Stomach (tissue), 9 donors: ENCODE results near the gene TBCK. TPM values are rescaled to one million over a fixed set of nuclear protein-coding genes. Genes with fewer than 3 reads are reported as not detected.

ENCODE experiments used
- DNase-seq, 2 donors: peaks; one replicate each; pipeline versions ENCODE4 v3.0.0 to v3.0.0-alpha.2; 2013 to 2019
- H3K27ac ChIP-seq, 5 donors: fragments of 200-600 bp in 4 of 5; sonication (generic) in 4 of 5; one replicate each; pipeline ENCODE4 v1.5.1; 2013 to 2019; ENCODE audit warnings: mild to moderate bottlenecking in 1 of 5, moderate library complexity in 1 of 5
- H3K27me3 ChIP-seq, 3 donors: fragments of 200-600 bp; sonication (generic); one replicate each; pipeline ENCODE4 v1.5.1; 2017 to 2019; ENCODE audit warnings: mixed run types in 1 of 3
- H3K36me3 ChIP-seq, 4 donors: fragments of 200-600 bp; sonication (generic); 1 replicate in 3 of 4; 2 replicates in 1 of 4; pipeline ENCODE4 v1.5.1; 2016 to 2019
- H3K4me1 ChIP-seq, 4 donors: fragments of 200-600 bp; sonication (generic); one replicate each; pipeline ENCODE4 v1.5.1; 2016 to 2019
- H3K4me3 ChIP-seq, 4 donors: fragments of 200-600 bp; sonication (generic) in 3 of 4; one replicate each; pipeline ENCODE4 v1.5.1; 2016 to 2019; ENCODE audit warnings: mild to moderate bottlenecking in 1 of 4
- H3K9me3 ChIP-seq, 4 donors: fragments of 200-600 bp; sonication (generic); one replicate each; pipeline ENCODE4 v1.5.1; 2016 to 2019
- EP300 ChIP-seq: sonication (generic); formaldehyde crosslinking; IDR thresholded peaks from one replicate; pipeline ENCODE4 v1.6.1; 2017; ENCODE audit warnings: antibody characterized with exemption
- POLR2A ChIP-seq, 4 donors: fragments of 450-650 bp; IDR thresholded peaks; one replicate each; pipeline ENCODE4 v1.6.1; 2016; ENCODE audit warnings: antibody characterized with exemption in 4 of 4, control low read depth in 2 of 4, mild to moderate bottlenecking in 1 of 4, moderate library complexity in 1 of 4
- POLR2AphosphoS5 ChIP-seq, 3 donors: sonication (generic); formaldehyde crosslinking; IDR thresholded peaks; one replicate each; pipeline ENCODE4 v1.6.1; 2016; ENCODE audit warnings: antibody characterized with exemption in 3 of 3
- WGBS, 5 donors: extraction: QIAGEN DNeasy Blood & Tissue Kit in 3 of 5; methylation state at CpG; one replicate each; pipeline versions ENCODE4 v1.1.5 to v1.1.7; 2013 to 2018; 5-methylcytosine and 5-hydroxymethylcytosine counted together
- intact Hi-C: fragments of 100-400 bp; cut with DNase I; formaldehyde crosslinking; loops from one replicate; pipeline ENCODE4 v1.15.1; 2023; ENCODE audit warnings: low total_unique reads
- polyA plus RNA-seq, 3 donors: library from polyadenylated mRNA; stranded (reverse); fragments of 200-250 nt; gene quantifications; one replicate each; pipeline ENCODE4 v1.2.3, GENCODE V29; 2013
- total RNA-seq, 5 donors: library from RNA; depleted of rRNA; stranded (reverse); fragments of >200 nt; gene quantifications; one replicate each; pipeline versions ENCODE4 v1.1.0 to v1.2.3, GENCODE V29; 2014 to 2016
- TF ChIP-seq, protein P1 (sequence below), 7 experiments: fragments of 450-650 bp in 4 of 7; fragments of 200-600 bp in 3 of 7; sonication (generic) in 3 of 7; IDR thresholded peaks; one replicate each; pipeline ENCODE4 v1.5.1; 2016 to 2019; ENCODE audit warnings: antibody characterized with exemption in 7 of 7, control low read depth in 2 of 7, mild to moderate bottlenecking in 1 of 7
- donor health status: healthy with polysubstance abuse.
- donor health status: Bipolar disorder and iron deficiency.
- donor health status: healthy.

Gene TBCK
- total and polyA plus RNA-seq, 8 donors: 3.2 to 140 (median 28.0) TPM

DNA sequence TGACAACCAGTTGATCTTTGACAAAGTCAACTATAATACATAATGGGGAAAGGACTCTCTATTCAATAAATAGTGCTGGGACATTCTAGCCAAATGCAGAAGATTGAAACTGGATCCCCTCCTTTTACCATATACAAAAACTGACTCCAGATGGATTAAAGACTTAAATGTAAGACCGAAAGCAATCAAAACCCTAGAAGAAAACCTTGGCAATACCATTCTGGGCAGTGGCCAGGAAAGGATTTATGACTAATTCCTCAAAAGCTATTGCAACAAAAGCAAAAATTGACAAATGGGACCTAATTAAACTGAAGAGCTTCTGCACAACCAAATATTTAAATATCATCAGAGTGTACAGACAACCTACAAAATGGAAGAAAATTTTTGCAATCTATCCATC is 235.6 kb downstream of the TBCK start:
- DNase-seq: no peak
- Histone ChIP-seq H3K27ac (no peak overlapping the region), H3K9me3 (peaks cover 7 to 59% (median 33%) of the 10 kb centered on the region in 4 donors), H3K27me3 (no peaks in the 10 kb centered on the region), H3K36me3 (peaks cover 0 to 82% (median 40%) of the 10 kb centered on the region in 4 donors), H3K4me3 (no peak overlapping the region), H3K4me1 (no peaks in the 10 kb centered on the region)
- intact Hi-C loops: no loop called here
- TF ChIP-seq EP300 (no peak), POLR2A (IDR thresholded peaks at IDR 0.05) (no peak), POLR2AphosphoS5 (IDR thresholded peaks at IDR 0.05) (no peak)
- TF ChIP-seq, protein P1, sequence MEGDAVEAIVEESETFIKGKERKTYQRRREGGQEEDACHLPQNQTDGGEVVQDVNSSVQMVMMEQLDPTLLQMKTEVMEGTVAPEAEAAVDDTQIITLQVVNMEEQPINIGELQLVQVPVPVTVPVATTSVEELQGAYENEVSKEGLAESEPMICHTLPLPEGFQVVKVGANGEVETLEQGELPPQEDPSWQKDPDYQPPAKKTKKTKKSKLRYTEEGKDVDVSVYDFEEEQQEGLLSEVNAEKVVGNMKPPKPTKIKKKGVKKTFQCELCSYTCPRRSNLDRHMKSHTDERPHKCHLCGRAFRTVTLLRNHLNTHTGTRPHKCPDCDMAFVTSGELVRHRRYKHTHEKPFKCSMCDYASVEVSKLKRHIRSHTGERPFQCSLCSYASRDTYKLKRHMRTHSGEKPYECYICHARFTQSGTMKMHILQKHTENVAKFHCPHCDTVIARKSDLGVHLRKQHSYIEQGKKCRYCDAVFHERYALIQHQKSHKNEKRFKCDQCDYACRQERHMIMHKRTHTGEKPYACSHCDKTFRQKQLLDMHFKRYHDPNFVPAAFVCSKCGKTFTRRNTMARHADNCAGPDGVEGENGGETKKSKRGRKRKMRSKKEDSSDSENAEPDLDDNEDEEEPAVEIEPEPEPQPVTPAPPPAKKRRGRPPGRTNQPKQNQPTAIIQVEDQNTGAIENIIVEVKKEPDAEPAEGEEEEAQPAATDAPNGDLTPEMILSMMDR (IDR thresholded peaks at IDR 0.05): no peak
- WGBS, 5 donors: 60 to 84% (median 81%) methylated on average over 1 of the region's 1 CpG

DNA sequence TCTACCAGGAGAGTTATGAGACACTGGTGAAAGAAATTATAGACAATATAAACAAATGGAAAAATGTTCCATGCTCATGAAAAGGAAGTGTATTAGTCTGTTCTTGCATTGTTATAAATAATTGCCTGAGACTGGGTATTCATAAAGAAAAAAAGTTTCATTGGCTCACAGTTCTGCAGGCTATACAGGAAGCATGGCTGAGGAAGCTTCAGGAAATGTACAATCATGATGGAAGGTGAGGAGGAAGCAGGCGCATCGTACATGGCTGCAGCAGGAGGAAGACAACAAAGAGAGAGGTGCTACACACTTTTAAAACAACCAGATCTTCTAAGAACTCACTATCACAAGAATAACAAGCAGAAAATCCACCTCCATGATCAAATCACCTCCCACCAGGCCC is 236.4 kb downstream of the TBCK start:
- TF ChIP-seq POLR2AphosphoS5 (IDR thresholded peaks at IDR 0.05): no peak
- no peak for TF ChIP-seq POLR2A (IDR thresholded peaks at IDR 0.05)
- TF ChIP-seq, protein P1 (IDR thresholded peaks at IDR 0.05): no peak
- TF ChIP-seq EP300: no peak
- intact Hi-C loops: no loop called here

DNA sequence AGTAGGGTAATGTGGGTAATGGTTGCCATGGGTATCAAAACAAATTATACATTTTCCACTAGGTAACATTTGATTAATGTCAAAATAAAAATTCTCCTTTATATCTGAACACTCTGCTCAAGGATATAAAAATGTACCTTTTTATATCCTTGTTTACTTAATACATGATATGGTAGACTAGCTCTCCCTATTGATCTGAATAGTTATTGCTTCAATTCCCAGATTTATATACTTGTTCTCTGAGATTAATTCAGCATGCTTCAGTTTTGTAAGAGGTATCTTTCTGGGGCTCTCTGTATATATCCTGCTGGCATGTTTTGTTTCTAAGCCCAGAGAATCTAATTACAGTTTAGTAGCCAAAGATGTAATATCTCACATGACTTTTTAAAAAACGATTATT is 251.0 kb downstream of the TBCK start:
- TF ChIP-seq POLR2AphosphoS5 (IDR thresholded peaks at IDR 0.05) (no peak), EP300 (no peak), POLR2A (IDR thresholded peaks at IDR 0.05) (no peak)
- TF ChIP-seq, protein P1 (IDR thresholded peaks at IDR 0.05): no peak
- Histone ChIP-seq H3K27me3 (no peaks in the 10 kb centered on the region), H3K9me3 (peaks cover 0 to 14% (median 2%) of the 10 kb centered on the region in 4 donors), H3K27ac (no peak overlapping the region), H3K36me3 (no peaks in the 10 kb centered on the region), H3K4me3 (no peak overlapping the region), H3K4me1 (peaks cover 0 to 9% (median 0%) of the 10 kb centered on the region in 4 donors)
- 69 to 91% (median 75%) methylated on average over 1 of the region's 1 CpG for WGBS, 5 donors
- intact Hi-C loops: no loop called here
- DNase-seq: no peak

More for the DNA sequence above, 236.4 kb downstream of the TBCK start:
- H3K27me3 ChIP-seq: no peaks in the 10 kb centered on the region
- H3K9me3 ChIP-seq: peaks cover 6 to 51% (median 28%) of the 10 kb centered on the region in 4 donors
- no peaks in the 10 kb centered on the region for H3K4me1 ChIP-seq
- H3K27ac ChIP-seq: no peak overlapping the region
- H3K36me3 ChIP-seq: peaks cover 0 to 74% (median 42%) of the 10 kb centered on the region in 4 donors
- no peak for DNase-seq
- no peak overlapping the region for H3K4me3 ChIP-seq
- WGBS, 5 donors: 62 to 100% (median 95%) methylated on average over 2 of the region's 2 CpGs

DNA sequence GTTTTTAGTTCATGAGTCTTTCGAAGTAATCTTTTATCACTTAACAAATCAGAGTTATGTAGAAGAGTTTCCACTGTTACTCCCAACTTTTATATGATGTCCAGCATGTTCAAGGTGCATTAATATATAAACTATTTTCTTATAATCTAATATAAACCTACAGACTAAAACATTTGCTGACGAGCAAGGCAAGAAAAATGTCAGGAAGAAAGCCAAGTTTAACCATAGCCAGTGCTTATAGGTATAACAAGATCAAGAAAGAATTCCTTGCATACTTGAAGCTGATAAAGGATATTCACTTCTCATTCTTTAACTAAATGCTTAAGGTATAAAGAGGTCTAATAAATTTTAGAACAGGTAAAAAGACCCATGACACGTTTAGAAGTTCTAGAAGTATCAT is 253.0 kb downstream of the TBCK start:
- Histone ChIP-seq H3K4me3 (no peak overlapping the region), H3K27me3 (no peaks in the 10 kb centered on the region), H3K27ac (no peak overlapping the region), H3K9me3 (peaks cover 0 to under 1% (median 0%) of the 10 kb centered on the region in 4 donors), H3K36me3 (no peaks in the 10 kb centered on the region), H3K4me1 (peaks cover 0 to 9% (median 0%) of the 10 kb centered on the region in 4 donors)
- TF ChIP-seq POLR2AphosphoS5 (IDR thresholded peaks at IDR 0.05) (no peak), POLR2A (IDR thresholded peaks at IDR 0.05) (no peak), EP300 (no peak)
- TF ChIP-seq, protein P1 (IDR thresholded peaks at IDR 0.05): no peak
- DNase-seq: no peak
- intact Hi-C loops: no loop called here
- WGBS, 5 donors: 41 to 61% (median 53%) methylated on average over 3 of the region's 3 CpGs
